Measurements from ENCODE around the gene ABLIM1.

The ABLIM1 gene

DNA sequence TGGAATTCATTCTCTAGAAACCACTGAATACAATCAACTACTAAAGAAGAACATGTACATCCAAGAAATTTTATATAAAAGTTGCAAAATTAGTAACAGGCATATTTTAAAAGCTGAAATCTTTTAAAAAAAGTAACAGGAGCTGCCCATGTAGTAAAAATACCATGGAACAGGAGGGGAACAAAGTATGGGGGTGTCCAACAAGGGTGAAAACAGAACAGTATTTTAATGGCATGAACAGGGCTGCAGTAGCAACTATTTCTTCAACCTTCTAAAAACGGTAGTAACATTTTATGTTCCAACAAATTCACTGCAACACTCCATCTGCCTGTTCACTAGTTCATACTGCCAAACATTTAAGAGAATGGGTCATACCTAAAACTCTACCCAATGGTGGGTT is 77.0 kb downstream of the ABLIM1 start:
- DNase-seq (ENCODE audit: low spot score), result no peak

- DNase-seq (ENCODE audit: low spot score), result peak; percentile 67
Measured at GRCh38 chr10:114577133-114577532, 80.9 kb downstream of the ABLIM1 start.

DNA sequence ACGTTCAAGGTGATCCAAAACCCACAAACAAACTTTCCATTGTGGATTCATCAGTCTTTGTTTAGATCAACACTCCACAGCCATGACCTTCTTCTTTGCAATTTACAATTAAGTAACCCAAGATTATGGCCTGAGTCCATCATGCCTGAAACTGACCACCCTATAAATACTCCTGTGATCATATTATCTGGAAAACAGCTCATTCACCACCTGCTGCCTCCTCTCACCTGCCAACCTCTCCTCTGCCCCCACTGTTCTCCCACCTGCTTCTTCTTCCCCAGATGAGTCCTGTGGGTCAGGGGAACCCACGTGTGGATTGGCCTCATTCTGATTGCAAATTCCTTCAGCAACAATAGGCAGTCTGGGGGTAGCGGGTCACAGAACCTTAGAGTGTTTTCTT is 81.4 kb downstream of the ABLIM1 start:
- no peak for DNase-seq (ENCODE audit: low spot score)

DNA sequence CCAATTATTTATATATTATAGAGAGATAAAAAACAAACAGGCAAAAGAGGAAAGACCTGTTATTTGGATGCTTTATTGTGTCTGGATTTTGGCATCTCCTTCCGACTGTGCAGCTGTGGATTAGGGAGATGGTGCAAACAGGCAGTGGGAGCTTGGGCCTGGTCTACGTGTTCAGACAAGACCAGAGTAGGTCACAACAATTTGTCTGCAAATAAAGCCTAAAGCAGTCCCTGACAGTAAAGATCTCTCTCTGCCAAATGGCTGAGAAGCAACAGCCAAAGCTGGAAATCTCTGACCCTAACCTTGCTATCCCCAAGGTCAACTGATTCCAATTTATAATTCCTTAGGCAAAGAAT is 82.0 kb downstream of the ABLIM1 start:
- DNase-seq (ENCODE audit: low spot score), result no peak

- DNase-seq (ENCODE audit: low spot score), result no peak
Measured at GRCh38 chr10:114575417-114576131, 82.5 kb downstream of the ABLIM1 start.

- no peak for DNase-seq (ENCODE audit: low spot score)
Measured at GRCh38 chr10:114573330-114574045, 84.6 kb downstream of the ABLIM1 start.

DNA sequence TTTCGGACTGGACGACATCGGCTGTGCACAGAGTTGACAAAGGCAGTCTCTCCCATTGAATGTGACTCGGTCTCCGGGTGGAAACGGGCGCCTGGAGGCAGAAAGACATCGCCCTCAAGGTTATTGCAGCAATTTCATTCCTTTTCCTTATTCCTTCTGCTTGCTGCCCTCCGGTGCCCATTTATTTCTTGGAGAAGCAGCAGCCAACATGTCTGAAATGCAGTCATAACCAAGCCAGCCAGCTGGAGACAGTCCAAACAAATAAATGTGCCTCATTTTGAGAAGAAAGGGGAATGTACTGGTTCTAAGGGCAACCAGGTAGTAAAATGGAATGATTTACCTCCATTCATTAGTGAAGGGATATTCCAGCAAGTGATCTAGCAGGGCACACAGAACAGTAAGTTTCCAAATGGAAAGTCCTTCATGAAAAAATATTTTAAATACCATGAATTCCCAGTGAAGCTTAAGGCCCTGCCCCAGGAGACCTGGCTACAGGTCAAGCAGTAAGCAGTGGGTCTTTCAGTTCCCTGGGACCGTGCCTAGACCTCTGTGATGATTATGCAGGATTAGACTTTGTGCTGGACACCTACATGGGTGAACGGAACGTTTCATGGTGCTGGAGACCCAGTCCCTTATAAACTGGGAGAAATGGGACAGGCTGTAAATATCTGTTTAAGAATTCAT is 86.6 kb downstream of the ABLIM1 start:
- no peak for DNase-seq (ENCODE audit: low spot score)

- no peak for DNase-seq (ENCODE audit: low spot score)
Measured at GRCh38 chr10:114566064-114566463, 92.0 kb downstream of the ABLIM1 start.

DNA sequence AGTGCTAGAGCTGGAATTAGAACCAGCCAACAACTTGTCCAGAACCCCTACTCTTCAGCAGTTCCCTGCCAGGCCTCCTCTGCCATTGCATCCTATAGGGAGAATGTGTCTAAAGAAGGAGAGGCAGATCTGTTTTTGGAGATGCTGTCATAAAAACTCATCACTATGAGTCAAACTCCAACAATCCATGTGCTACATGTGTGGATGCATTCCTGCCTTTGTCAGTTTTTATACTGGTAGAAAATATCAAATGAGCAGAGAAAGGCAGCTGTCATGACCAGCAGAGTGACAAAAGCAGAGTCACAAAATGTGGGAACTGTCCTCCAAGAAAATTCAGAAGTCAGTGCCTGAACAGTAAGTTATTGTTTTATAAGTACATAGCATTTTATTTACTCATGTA is 93.0 kb downstream of the ABLIM1 start:
- DNase-seq (ENCODE audit: low spot score), result peak; percentile 17

GRCh38 chr10:114561008-114561523 is 97.0 kb downstream of the ABLIM1 start:
- no peak for DNase-seq (ENCODE audit: low spot score)

GRCh38 chr10:114560144-114560543 is 97.9 kb downstream of the ABLIM1 start:
- no peak for DNase-seq (ENCODE audit: low spot score)

DNA sequence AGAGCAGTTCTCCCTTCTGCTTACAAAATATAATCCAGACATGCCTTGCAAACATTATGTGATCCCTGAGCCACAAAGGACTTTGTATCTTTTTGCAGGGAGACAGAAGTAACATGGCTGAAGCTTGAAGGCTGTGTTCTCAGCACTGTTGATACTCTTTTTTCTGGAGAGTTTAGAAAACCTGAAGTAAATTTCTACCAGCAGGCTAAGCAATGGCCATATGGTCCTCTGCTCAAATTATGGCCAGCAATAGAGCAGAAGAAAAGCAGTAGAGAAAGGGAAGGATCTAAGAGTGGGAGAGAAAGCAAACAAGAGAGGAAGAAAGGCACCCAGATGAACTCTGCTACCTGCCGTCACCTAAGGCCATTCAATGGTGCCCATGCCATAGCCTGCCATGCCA is 98.4 kb downstream of the ABLIM1 start:
- no peak for DNase-seq (ENCODE audit: low spot score)

DNA sequence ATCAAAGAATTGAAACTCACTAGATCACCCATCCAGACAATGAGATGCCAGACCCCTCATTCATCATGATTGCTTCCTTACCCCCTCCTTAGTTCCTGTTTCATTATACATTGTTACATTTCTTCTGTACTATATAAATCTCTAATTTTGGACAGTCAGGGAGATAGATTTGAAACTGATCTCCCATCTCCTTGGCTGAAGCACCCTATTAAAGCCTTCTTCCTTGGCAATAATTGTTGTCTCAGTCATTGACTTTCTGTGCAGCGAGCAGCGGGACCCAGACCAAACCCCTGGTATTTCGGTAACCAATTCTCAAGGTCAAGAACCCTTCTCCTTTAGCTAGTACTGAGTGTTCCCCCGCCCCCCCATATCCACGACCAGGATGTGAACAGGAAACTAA is 100.2 kb downstream of the ABLIM1 start:
- no peak for DNase-seq (ENCODE audit: low spot score)

DNA sequence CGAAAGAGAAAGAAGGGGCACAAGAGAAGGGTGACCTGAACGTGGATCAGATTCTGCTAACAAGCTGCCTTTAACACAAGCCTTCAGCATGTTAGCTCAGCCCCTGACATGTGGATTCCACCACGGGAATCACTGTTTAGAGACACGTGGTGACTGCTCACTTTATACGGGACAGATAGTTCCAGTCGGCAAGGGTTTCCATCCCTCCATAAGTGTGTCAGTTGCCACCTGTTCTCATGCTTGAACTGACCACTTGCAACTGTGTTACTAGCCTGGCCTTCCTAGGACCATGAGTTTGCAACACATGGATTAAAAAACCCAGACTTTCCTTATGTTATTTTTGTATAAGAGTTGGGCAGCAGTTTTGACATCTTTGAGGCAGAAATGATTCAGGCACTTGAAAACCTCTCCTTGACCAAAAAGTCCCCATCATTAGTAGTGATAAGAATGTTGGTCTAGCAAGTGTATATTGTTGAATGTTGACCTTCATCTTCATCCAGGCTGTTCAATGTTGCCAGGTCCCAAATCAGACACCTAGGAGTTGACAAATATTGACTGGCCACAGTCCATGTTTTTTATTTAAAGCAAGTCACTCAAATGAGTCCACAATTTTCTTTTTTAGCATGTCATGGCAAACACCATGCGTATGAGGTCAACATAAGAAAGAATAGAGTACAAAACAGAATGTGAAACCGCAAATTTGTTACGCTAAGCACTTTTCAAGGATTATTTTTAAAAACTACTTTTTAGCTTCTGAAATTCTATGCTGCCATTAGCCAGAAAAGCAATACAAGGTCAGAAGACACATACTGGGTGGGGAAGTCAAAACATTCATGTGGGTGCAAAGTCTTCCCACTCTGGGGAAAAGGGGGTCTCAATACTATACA is 101.6 kb downstream of the ABLIM1 start:
- no peak for DNase-seq (ENCODE audit: low spot score)

DNA sequence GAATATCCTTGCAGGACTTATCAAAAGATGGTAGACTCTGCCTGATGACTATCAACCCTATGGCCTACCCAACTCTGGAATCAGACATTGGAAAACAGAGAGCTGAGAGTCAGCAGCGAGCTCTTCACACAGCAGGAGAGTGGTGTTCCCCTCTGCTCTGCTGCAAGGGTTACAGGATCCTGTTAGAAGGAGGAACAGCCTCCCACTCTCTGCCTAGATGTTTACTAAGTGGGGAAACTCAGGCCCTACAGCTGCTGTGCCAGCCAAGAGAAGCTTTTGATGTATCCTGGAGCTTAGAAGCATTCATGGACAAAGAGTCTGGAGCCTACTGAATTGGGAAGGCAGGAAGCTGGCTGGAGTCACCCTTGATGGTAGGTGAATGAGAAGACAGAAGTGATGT is 104.6 kb downstream of the ABLIM1 start:
- no peak for DNase-seq (ENCODE audit: low spot score)

GRCh38 chr10:114552050-114552449 is 106.0 kb downstream of the ABLIM1 start:
- no peak for DNase-seq (ENCODE audit: low spot score)

DNA sequence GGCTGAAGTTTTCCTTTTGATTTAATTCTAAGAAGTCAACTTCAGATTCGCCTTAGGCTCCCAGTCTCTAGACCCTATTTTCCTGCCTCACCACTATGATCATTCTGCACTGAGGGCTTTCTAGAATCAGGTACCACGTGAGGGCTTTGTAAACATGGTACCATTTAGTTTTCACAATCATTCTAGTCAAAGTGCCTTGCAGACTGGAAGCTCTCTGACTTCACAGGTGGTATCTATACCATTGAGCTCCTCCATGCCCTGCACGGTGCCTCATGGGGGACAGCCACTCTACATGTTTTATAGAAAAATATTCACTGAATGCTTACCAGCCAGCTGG is 106.5 kb downstream of the ABLIM1 start:
- DNase-seq (ENCODE audit: low spot score), result no peak

- peak; percentile 18 for DNase-seq (ENCODE audit: low spot score)
Measured at GRCh38 chr10:114550756-114551635, 107.1 kb downstream of the ABLIM1 start.

DNA sequence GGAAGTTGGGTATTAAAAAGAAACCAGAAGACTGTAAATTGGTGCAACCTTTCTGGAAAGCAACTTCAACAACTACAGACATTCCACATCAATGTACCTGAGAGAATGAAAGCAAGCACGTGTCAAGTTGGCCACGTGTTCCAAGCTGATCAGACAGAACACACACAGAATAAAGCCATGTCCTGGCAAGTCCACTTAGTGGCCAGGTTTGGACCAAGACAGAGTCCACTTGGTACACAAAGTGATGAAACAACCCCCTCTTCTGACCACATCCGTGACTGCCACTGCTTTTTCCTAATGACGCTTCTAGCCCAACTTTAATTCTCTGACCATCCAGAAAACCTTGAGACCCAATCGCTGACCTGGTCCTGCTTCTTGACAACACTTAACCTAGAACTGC is 109.4 kb downstream of the ABLIM1 start:
- peak; percentile 51 for DNase-seq (ENCODE audit: low spot score)

GRCh38 chr10:114547514-114547913 is 110.6 kb downstream of the ABLIM1 start:
- DNase-seq (ENCODE audit: low spot score), result no peak

- no peak for DNase-seq (ENCODE audit: low spot score)
Measured at GRCh38 chr10:114547056-114547455, 111.0 kb downstream of the ABLIM1 start.
